Stomach (tissue), 9 donors: ENCODE data around the gene RHO. TPM values are rescaled to one million over a fixed set of nuclear protein-coding genes. Genes with fewer than 3 reads are reported as not detected.

Experiments
- DNase-seq, 2 donors: peaks; one replicate each; pipeline versions ENCODE4 v3.0.0 to v3.0.0-alpha.2; 2013 to 2019
- H3K27ac ChIP-seq, 5 donors: fragments of 200-600 bp in 4 of 5; sonication (generic) in 4 of 5; one replicate each; pipeline ENCODE4 v1.5.1; 2013 to 2019; ENCODE audit warnings: mild to moderate bottlenecking in 1 of 5, moderate library complexity in 1 of 5
- H3K27me3 ChIP-seq, 3 donors: fragments of 200-600 bp; sonication (generic); one replicate each; pipeline ENCODE4 v1.5.1; 2017 to 2019; ENCODE audit warnings: mixed run types in 1 of 3
- H3K36me3 ChIP-seq, 4 donors: fragments of 200-600 bp; sonication (generic); 1 replicate in 3 of 4; 2 replicates in 1 of 4; pipeline ENCODE4 v1.5.1; 2016 to 2019
- H3K4me1 ChIP-seq, 4 donors: fragments of 200-600 bp; sonication (generic); one replicate each; pipeline ENCODE4 v1.5.1; 2016 to 2019
- H3K4me3 ChIP-seq, 4 donors: fragments of 200-600 bp; sonication (generic) in 3 of 4; one replicate each; pipeline ENCODE4 v1.5.1; 2016 to 2019; ENCODE audit warnings: mild to moderate bottlenecking in 1 of 4
- H3K9me3 ChIP-seq, 4 donors: fragments of 200-600 bp; sonication (generic); one replicate each; pipeline ENCODE4 v1.5.1; 2016 to 2019
- CTCF ChIP-seq, 7 experiments: fragments of 450-650 bp in 4 of 7; fragments of 200-600 bp in 3 of 7; sonication (generic) in 3 of 7; IDR thresholded peaks; one replicate each; pipeline ENCODE4 v1.5.1; 2016 to 2019; ENCODE audit warnings: antibody characterized with exemption in 7 of 7, control low read depth in 2 of 7, mild to moderate bottlenecking in 1 of 7
- EP300 ChIP-seq: sonication (generic); formaldehyde crosslinking; IDR thresholded peaks from one replicate; pipeline ENCODE4 v1.6.1; 2017; ENCODE audit warnings: antibody characterized with exemption
- POLR2A ChIP-seq, 4 donors: fragments of 450-650 bp; IDR thresholded peaks; one replicate each; pipeline ENCODE4 v1.6.1; 2016; ENCODE audit warnings: antibody characterized with exemption in 4 of 4, control low read depth in 2 of 4, mild to moderate bottlenecking in 1 of 4, moderate library complexity in 1 of 4
- POLR2AphosphoS5 ChIP-seq, 3 donors: sonication (generic); formaldehyde crosslinking; IDR thresholded peaks; one replicate each; pipeline ENCODE4 v1.6.1; 2016; ENCODE audit warnings: antibody characterized with exemption in 3 of 3
- WGBS, 5 donors: extraction: QIAGEN DNeasy Blood & Tissue Kit in 3 of 5; methylation state at CpG; one replicate each; pipeline versions ENCODE4 v1.1.5 to v1.1.7; 2013 to 2018; 5-methylcytosine and 5-hydroxymethylcytosine counted together
- intact Hi-C: fragments of 100-400 bp; cut with DNase I; formaldehyde crosslinking; loops from one replicate; pipeline ENCODE4 v1.15.1; 2023; ENCODE audit warnings: low total_unique reads
- polyA plus RNA-seq, 3 donors: library from polyadenylated mRNA; stranded (reverse); fragments of 200-250 nt; gene quantifications; one replicate each; pipeline ENCODE4 v1.2.3, GENCODE V29; 2013
- total RNA-seq, 5 donors: library from RNA; depleted of rRNA; stranded (reverse); fragments of >200 nt; gene quantifications; one replicate each; pipeline versions ENCODE4 v1.1.0 to v1.2.3, GENCODE V29; 2014 to 2016
- donor health status: healthy with polysubstance abuse.
- donor health status: Bipolar disorder and iron deficiency.
- donor health status: healthy.

The RHO gene
- total and polyA plus RNA-seq, 8 donors, result not detected

- no peaks in the 10 kb centered on the region for H3K27me3 ChIP-seq
- peaks cover 25 to 95% (median 75%) of the 10 kb centered on the region in 4 donors for H3K36me3 ChIP-seq
- intact Hi-C loops, result no loop called here
- no peak for DNase-seq
- TF ChIP-seq CTCF (IDR thresholded peaks at IDR 0.05) (no peak), POLR2A (IDR thresholded peaks at IDR 0.05) (no peak), EP300 (no peak), POLR2AphosphoS5 (IDR thresholded peaks at IDR 0.05) (no peak)
- H3K9me3 ChIP-seq, result no peaks in the 10 kb centered on the region
- H3K27ac ChIP-seq, result no peak overlapping the region
- no peak overlapping the region for H3K4me3 ChIP-seq
- 83 to 94% (median 91%) methylated on average over 8 to 19 of the region's 19 CpGs for WGBS, 5 donors
- peaks cover 37 to 81% (median 52%) of the 10 kb centered on the region in 4 donors for H3K4me1 ChIP-seq
These were observed 34.4 kb downstream of the RHO start for GRCh38 chr3:129562803-129563202.

- 77 to 96% (median 91%) methylated on average over 4 to 12 of the region's 12 CpGs for WGBS, 5 donors
- H3K27ac ChIP-seq, result peak overlapping the region in 3 of 5 donors; percentile 43 to 65 (median 54)
- H3K9me3 ChIP-seq, result no peaks in the 10 kb centered on the region
- peaks cover 37 to 79% (median 49%) of the 10 kb centered on the region in 4 donors for H3K4me1 ChIP-seq
- TF ChIP-seq POLR2AphosphoS5 (IDR thresholded peaks at IDR 0.05) (no peak), CTCF (IDR thresholded peaks at IDR 0.05) (no peak), POLR2A (IDR thresholded peaks at IDR 0.05) (no peak), EP300 (no peak)
- H3K4me3 ChIP-seq, result no peak overlapping the region
- DNase-seq, result no peak
- H3K27me3 ChIP-seq, result no peaks in the 10 kb centered on the region
- peaks cover 25 to 92% (median 70%) of the 10 kb centered on the region in 4 donors for H3K36me3 ChIP-seq
- intact Hi-C loops, result no loop called here
These were observed 34.9 kb downstream of the RHO start for GRCh38 chr3:129563332-129563731.

- Histone ChIP-seq H3K4me3 (no peak overlapping the region), H3K27ac (peak overlapping the region in 4 of 5 donors; percentile 43 to 65 (median 53)), H3K36me3 (peaks cover 21 to 85% (median 63%) of the 10 kb centered on the region in 4 donors), H3K27me3 (no peaks in the 10 kb centered on the region), H3K4me1 (peaks cover 31 to 72% (median 42%) of the 10 kb centered on the region in 4 donors), H3K9me3 (no peaks in the 10 kb centered on the region)
- TF ChIP-seq POLR2AphosphoS5 (IDR thresholded peaks at IDR 0.05) (no peak), POLR2A (IDR thresholded peaks at IDR 0.05) (no peak), CTCF (IDR thresholded peaks at IDR 0.05) (no peak), EP300 (no peak)
- intact Hi-C loops, result no loop called here
- 68 to 83% (median 74%) methylated on average over 7 to 8 of the region's 8 CpGs for WGBS, 5 donors
- no peak for DNase-seq
These were observed 35.6 kb downstream of the RHO start for GRCh38 chr3:129563850-129564535.

- H3K4me1 ChIP-seq, result peaks cover 23 to 61% (median 31%) of the 10 kb centered on the region in 4 donors
- peaks cover 20 to 85% (median 62%) of the 10 kb centered on the region in 4 donors for H3K36me3 ChIP-seq
- H3K4me3 ChIP-seq, result no peak overlapping the region
- no peak for TF ChIP-seq POLR2AphosphoS5 (IDR thresholded peaks at IDR 0.05)
- TF ChIP-seq CTCF (IDR thresholded peaks at IDR 0.05), result no peak
- no peak for TF ChIP-seq EP300
- no peak for TF ChIP-seq POLR2A (IDR thresholded peaks at IDR 0.05)
- DNase-seq, result no peak
- H3K27me3 ChIP-seq, result no peaks in the 10 kb centered on the region
- 83 to 93% (median 91%) methylated on average over 5 to 21 of the region's 21 CpGs for WGBS, 5 donors
- intact Hi-C loops, result no loop called here
- no peaks in the 10 kb centered on the region for H3K9me3 ChIP-seq
- peak overlapping the region in 3 of 5 donors; percentile 43 to 65 (median 54) for H3K27ac ChIP-seq
These were observed 36.7 kb downstream of the RHO start for GRCh38 chr3:129564981-129565644.
